WTC11 (cell line): ENCODE results near the gene KIN. TPM values are rescaled to one million over a fixed set of nuclear protein-coding genes. Genes with fewer than 3 reads are reported as not detected.

Source experiments
- ATAC-seq: fragments of 200-7000 bp; cut with Tn5 transposase; 2 replicates; pipeline ENCODE4 v1.10.0; 2021; ENCODE audit warnings: mild to moderate bottlenecking, moderate library complexity
- CTCF ChIA-PET: fragments of 300-600 bp; sonication (Branson Sonifier 250); formaldehyde crosslinking; loops from one replicate; lab custom pipeline; 2021; ENCODE audit warnings: antibody characterized with exemption; lab: Charles Lee
- POLR2A ChIA-PET: fragments of 350-600 bp; sonication (Branson Sonifier 250); formaldehyde crosslinking; loops from one replicate; lab custom pipeline; 2021; ENCODE audit warnings: antibody characterized with exemption; lab: Charles Lee
- DNase-seq: peaks from one replicate; pipeline ENCODE4 v3.0.0; 2021; ENCODE audit warnings: low spot score
- H3K27ac Mint-ChIP-seq: 2 replicates; pipeline ENCODE4 v1.8.0; 2021; ENCODE audit warnings: mixed read lengths
- H3K27me3 Mint-ChIP-seq: 2 replicates; pipeline ENCODE4 v1.8.0; 2021; ENCODE audit warnings: low read depth, mild to moderate bottlenecking, moderate library complexity, mixed read lengths
- H3K36me3 Mint-ChIP-seq: 2 replicates; pipeline ENCODE4 v1.8.0; 2021; ENCODE audit warnings: mixed read lengths
- H3K4me1 Mint-ChIP-seq: 2 replicates; pipeline ENCODE4 v1.8.0; 2022; ENCODE audit warnings: mixed read lengths
- H3K4me3 Mint-ChIP-seq: 2 replicates; pipeline ENCODE4 v1.8.0; 2021; ENCODE audit warnings: mild to moderate bottlenecking, moderate library complexity, mixed read lengths
- H3K9me3 Mint-ChIP-seq: 2 replicates; pipeline ENCODE4 v1.8.0; 2021; ENCODE audit warnings: mixed read lengths
- ATF1 ChIP-seq: sonication (generic); formaldehyde crosslinking; IDR thresholded peaks from 2 replicates; pipeline ENCODE4 v1.8.1; 2023; ENCODE audit warnings: mild to moderate bottlenecking, moderate library complexity, missing genetic modification reagents
- CDX4 ChIP-seq: fragments of 250-450 bp; sonication (Bioruptor Pico); IDR thresholded peaks from 2 replicates; pipeline ENCODE4 v1.9.0; 2021; ENCODE audit warnings: moderate library complexity, mild to moderate bottlenecking, inconsistent platforms, borderline replicate concordance
- CREB1 ChIP-seq: sonication (generic); formaldehyde crosslinking; IDR thresholded peaks from 2 replicates; pipeline ENCODE4 v1.8.0; 2023; ENCODE audit warnings: mild to moderate bottlenecking, missing genetic modification reagents
- GTF2I ChIP-seq: fragments of 250-450 bp; sonication (Bioruptor Pico); conservative IDR thresholded peaks from 2 replicates; pipeline ENCODE4 v1.4.0; 2021; ENCODE audit warnings: mild to moderate bottlenecking
- MAX ChIP-seq: sonication (generic); formaldehyde crosslinking; IDR thresholded peaks from 2 replicates; pipeline ENCODE4 v1.8.0; 2022; ENCODE audit warnings: mild to moderate bottlenecking, missing genetic modification reagents
- MYBL2 ChIP-seq: sonication (generic); formaldehyde crosslinking; IDR thresholded peaks from 2 replicates; pipeline ENCODE4 v1.8.1; 2023; ENCODE audit warnings: mild to moderate bottlenecking, moderate library complexity, missing genetic modification reagents
- NR2C2 ChIP-seq: sonication (generic); formaldehyde crosslinking; IDR thresholded peaks from 2 replicates; pipeline ENCODE4 v1.8.0; 2022; ENCODE audit warnings: mild to moderate bottlenecking, missing genetic modification reagents
- PRDM15 ChIP-seq: sonication (generic); formaldehyde crosslinking; IDR thresholded peaks from 2 replicates; pipeline ENCODE4 v1.8.0; 2022; ENCODE audit warnings: missing genetic modification reagents
- PRRX2 ChIP-seq: fragments of 250-450 bp; sonication (Bioruptor Pico); IDR thresholded peaks from 2 replicates; pipeline ENCODE4 v1.8.0; 2021; ENCODE audit warnings: mild to moderate bottlenecking
- SMAD4 ChIP-seq: sonication (generic); formaldehyde crosslinking; IDR thresholded peaks from 2 replicates; pipeline ENCODE4 v1.8.0; 2022; ENCODE audit warnings: mild to moderate bottlenecking, missing genetic modification reagents
- TP53 ChIP-seq: sonication (generic); formaldehyde crosslinking; IDR thresholded peaks from 2 replicates; pipeline ENCODE4 v1.8.1; 2023; ENCODE audit warnings: mild to moderate bottlenecking, missing genetic modification reagents
- USF1 ChIP-seq: sonication (generic); formaldehyde crosslinking; IDR thresholded peaks from 2 replicates; pipeline ENCODE4 v1.8.0; 2022; ENCODE audit warnings: mild to moderate bottlenecking, missing genetic modification reagents
- ZBTB21 ChIP-seq: sonication (generic); formaldehyde crosslinking; IDR thresholded peaks from 2 replicates; pipeline ENCODE4 v1.8.1; 2023; ENCODE audit warnings: mild to moderate bottlenecking, missing genetic modification reagents, borderline replicate concordance
- ZNF219 ChIP-seq: sonication (generic); formaldehyde crosslinking; IDR thresholded peaks from 2 replicates; pipeline ENCODE4 v1.8.0; 2023; ENCODE audit warnings: missing genetic modification reagents, mild to moderate bottlenecking, borderline replicate concordance
- ZNF416 ChIP-seq: fragments of 250-450 bp; sonication (Bioruptor Pico); IDR thresholded peaks from 2 replicates; pipeline ENCODE4 v1.9.0; 2021; ENCODE audit warnings: mild to moderate bottlenecking, inconsistent platforms
- ZNF425 ChIP-seq: fragments of 250-450 bp; sonication (Bioruptor Pico); conservative IDR thresholded peaks from 2 replicates; pipeline ENCODE4 v1.9.0; 2021; ENCODE audit warnings: mild to moderate bottlenecking
- ZSCAN18 ChIP-seq: fragments of 250-450 bp; sonication (Bioruptor Pico); IDR thresholded peaks from 2 replicates; pipeline ENCODE4 v2.1.2; 2022; ENCODE audit warnings: mild to moderate bottlenecking, moderate library complexity
- total RNA-seq: library from RNA; stranded (reverse); gene quantifications from 3 replicates; pipeline ENCODE4 v1.2.3, GENCODE V29; 2021
- TF ChIP-seq, protein P1 (sequence below): sonication (generic); formaldehyde crosslinking; IDR thresholded peaks from 2 replicates; pipeline ENCODE4 v1.8.1; 2022; ENCODE audit warnings: missing genetic modification reagents, borderline replicate concordance
- TF ChIP-seq, protein P2 (sequence below): fragments of 200-600 bp; IDR thresholded peaks from 2 replicates; pipeline ENCODE4 v1.8.0; 2022; ENCODE audit warnings: antibody characterized with exemption
- TF ChIP-seq, protein P3 (sequence below): sonication (generic); formaldehyde crosslinking; IDR thresholded peaks from 2 replicates; pipeline ENCODE4 v1.8.1; 2023; ENCODE audit warnings: mild to moderate bottlenecking, missing genetic modification reagents

KIN gene
- total RNA-seq, 1 experiment from 2014 or later: 13.1 TPM

- TF ChIP-seq, protein P1, sequence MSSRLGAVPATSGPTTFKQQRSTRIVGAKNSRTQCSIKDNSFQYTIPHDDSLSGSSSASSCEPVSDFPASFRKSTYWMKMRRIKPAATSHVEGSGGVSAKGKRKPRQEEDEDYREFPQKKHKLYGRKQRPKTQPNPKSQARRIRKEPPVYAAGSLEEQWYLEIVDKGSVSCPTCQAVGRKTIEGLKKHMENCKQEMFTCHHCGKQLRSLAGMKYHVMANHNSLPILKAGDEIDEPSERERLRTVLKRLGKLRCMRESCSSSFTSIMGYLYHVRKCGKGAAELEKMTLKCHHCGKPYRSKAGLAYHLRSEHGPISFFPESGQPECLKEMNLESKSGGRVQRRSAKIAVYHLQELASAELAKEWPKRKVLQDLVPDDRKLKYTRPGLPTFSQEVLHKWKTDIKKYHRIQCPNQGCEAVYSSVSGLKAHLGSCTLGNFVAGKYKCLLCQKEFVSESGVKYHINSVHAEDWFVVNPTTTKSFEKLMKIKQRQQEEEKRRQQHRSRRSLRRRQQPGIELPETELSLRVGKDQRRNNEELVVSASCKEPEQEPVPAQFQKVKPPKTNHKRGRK: no peak
- TF ChIP-seq CDX4 (CRISPR knock-in tag) (no peak), GTF2I (CRISPR knock-in tag) (no peak), ATF1 (CRISPR knock-in tag) (no peak), ZNF416 (CRISPR knock-in tag) (no peak), SMAD4 (CRISPR knock-in tag) (no peak), ZNF425 (CRISPR knock-in tag) (no peak), ZSCAN18 (CRISPR knock-in tag) (no peak), CREB1 (no peak), PRRX2 (no peak), ZNF219 (CRISPR knock-in tag) (no peak), MAX (no peak), MYBL2 (no peak), ZBTB21 (CRISPR knock-in tag) (no peak)
Measured at GRCh38 chr10:7717767-7718166, 70.0 kb downstream of the KIN start (continued).

DNA sequence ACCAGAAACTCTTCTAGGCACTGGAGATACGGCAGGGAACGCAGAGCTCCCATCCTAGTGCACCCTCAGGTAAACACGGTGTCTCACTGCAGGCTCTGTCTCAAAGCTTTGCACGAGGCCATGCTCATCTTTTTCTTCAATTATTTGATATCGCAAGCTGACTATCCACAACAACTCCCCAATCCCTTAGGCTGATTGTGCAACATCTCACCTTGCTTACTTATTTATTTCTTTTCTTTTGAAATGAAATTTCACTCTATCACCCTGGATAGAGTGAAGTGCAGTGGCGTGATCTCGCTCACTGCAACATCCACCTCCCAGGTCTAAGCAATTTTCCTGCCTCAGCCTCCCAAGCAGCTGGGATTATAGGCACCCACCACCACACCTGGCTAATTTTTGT lies 72.3 kb downstream of the KIN start:
- 0 out of 2 replicates have a peak, but pooled peaks cover 4% of the 10 kb centered on the region for H3K4me1 Mint-ChIP-seq
- ATAC-seq (no peak), DNase-seq (no peak)
- TF ChIP-seq PRDM15 (no peak), NR2C2 (CRISPR knock-in tag) (no peak), USF1 (CRISPR knock-in tag) (no peak), TP53 (CRISPR knock-in tag) (no peak), MYBL2 (no peak)
- TF ChIP-seq, protein P1: no peak
- TF ChIP-seq, protein P2, sequence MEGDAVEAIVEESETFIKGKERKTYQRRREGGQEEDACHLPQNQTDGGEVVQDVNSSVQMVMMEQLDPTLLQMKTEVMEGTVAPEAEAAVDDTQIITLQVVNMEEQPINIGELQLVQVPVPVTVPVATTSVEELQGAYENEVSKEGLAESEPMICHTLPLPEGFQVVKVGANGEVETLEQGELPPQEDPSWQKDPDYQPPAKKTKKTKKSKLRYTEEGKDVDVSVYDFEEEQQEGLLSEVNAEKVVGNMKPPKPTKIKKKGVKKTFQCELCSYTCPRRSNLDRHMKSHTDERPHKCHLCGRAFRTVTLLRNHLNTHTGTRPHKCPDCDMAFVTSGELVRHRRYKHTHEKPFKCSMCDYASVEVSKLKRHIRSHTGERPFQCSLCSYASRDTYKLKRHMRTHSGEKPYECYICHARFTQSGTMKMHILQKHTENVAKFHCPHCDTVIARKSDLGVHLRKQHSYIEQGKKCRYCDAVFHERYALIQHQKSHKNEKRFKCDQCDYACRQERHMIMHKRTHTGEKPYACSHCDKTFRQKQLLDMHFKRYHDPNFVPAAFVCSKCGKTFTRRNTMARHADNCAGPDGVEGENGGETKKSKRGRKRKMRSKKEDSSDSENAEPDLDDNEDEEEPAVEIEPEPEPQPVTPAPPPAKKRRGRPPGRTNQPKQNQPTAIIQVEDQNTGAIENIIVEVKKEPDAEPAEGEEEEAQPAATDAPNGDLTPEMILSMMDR: no peak
- TF ChIP-seq, protein P3, sequence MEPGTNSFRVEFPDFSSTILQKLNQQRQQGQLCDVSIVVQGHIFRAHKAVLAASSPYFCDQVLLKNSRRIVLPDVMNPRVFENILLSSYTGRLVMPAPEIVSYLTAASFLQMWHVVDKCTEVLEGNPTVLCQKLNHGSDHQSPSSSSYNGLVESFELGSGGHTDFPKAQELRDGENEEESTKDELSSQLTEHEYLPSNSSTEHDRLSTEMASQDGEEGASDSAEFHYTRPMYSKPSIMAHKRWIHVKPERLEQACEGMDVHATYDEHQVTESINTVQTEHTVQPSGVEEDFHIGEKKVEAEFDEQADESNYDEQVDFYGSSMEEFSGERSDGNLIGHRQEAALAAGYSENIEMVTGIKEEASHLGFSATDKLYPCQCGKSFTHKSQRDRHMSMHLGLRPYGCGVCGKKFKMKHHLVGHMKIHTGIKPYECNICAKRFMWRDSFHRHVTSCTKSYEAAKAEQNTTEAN (CRISPR knock-in tag): no peak
- no peak overlapping the region for H3K27ac Mint-ChIP-seq
- H3K36me3 Mint-ChIP-seq: no peaks in the 10 kb centered on the region
- ChIA-PET POLR2A (interaction anchor here (0.6 kb wide), 1 partner anchor 26 kb away, joined by 5 read pairs; no protein-coding TSS in a partner anchor), CTCF (no interaction called here)
- H3K27me3 Mint-ChIP-seq: peaks cover 3% of the 10 kb centered on the region
- no peak overlapping the region for H3K4me3 Mint-ChIP-seq
- peaks cover 11% of the 10 kb centered on the region for H3K9me3 Mint-ChIP-seq
